HFFc6 (cell line): Measurements from ENCODE around the gene MTFR1L. TPM values are rescaled to one million over a fixed set of nuclear protein-coding genes. Genes with fewer than 3 reads are reported as not detected.

ENCODE experiments used
- DNase-seq: peaks from one replicate; pipeline ENCODE4 v3.0.0-alpha.2; 2018
- H3K27ac Mint-ChIP-seq: 2 replicates; pipeline ENCODE4 v1.8.0; 2020; ENCODE audit warnings: mild to moderate bottlenecking, mixed read lengths
- H3K27me3 Mint-ChIP-seq: 2 replicates; pipeline ENCODE4 v1.8.0; 2021; ENCODE audit warnings: mild to moderate bottlenecking, moderate library complexity, mixed read lengths; ENCODE audit not compliant: insufficient read depth
- H3K36me3 Mint-ChIP-seq: 2 replicates; pipeline ENCODE4 v1.8.0; 2021; ENCODE audit warnings: low read depth, mixed read lengths
- H3K4me1 Mint-ChIP-seq: 2 replicates; pipeline ENCODE4 v1.8.0; 2020; ENCODE audit warnings: low read depth, mixed read lengths
- H3K4me3 Mint-ChIP-seq: 2 replicates; pipeline ENCODE4 v1.8.0; 2020; ENCODE audit warnings: mild to moderate bottlenecking, moderate library complexity, mixed read lengths
- H3K9me3 Mint-ChIP-seq: 2 replicates; pipeline ENCODE4 v1.8.0; 2020; ENCODE audit warnings: mild to moderate bottlenecking, mixed read lengths
- total RNA-seq, 6 experiments: library from RNA; stranded (reverse); fragmentation: NEBNext Ultra II Directional; extraction: Animal tissue kit (Norgen Biotek cat#: 25700); gene quantifications; 2 replicates in 1 of 6; 3 replicates in 5 of 6; pipeline ENCODE4 v1.2.3, GENCODE V29; 2021
- TF ChIP-seq, protein P1 (sequence below): fragments of 200-600 bp; sonication (generic); IDR thresholded peaks from 2 replicates; pipeline ENCODE4 v1.5.0; 2021; ENCODE audit warnings: antibody characterized with exemption, mild to moderate bottlenecking

MTFR1L gene
- total RNA-seq, 6 experiments from 2014 or later = 52.4 to 69.1 (median 59.1) TPM

DNA sequence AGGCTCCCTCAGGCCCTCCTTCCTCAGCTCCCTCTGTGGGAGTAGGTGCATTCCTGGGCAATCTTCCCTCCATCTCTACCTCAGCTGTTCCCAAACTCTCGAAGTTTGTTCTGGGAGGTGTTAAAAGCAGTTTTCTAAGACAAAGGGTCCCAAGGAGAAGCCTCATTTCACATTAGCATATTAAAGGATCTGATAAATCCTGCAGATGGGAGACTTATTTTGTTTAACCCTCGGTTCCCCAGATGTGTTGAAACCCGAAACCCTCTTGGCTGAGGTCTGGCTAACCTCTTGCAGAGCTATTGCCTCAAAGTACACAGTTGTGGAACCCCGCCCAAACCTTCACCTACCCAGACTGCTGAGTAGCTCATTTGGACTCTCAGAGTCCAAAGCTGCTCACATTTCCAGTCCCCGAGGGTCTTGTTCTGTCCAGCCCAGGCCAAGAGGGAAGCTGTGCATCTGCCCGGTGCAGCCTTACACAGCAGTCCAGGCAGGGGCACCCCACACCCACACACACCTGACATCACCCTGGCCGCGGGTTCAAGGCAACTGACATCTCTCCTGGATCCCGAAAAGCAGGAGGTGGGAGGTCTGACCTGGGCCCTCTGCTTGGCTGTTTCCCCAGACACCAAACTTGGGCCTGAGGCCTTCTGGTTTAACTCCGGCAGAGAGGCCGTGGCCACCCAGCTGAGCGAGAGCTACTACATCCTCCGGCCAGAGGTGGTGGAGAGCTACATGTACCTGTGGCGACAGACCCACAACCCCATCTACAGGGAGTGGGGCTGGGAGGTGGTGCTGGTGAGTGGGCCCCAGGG is 39.2 kb upstream of the MTFR1L start:
- Mint-ChIP-seq H3K4me1 (peaks cover 10% of the 10 kb centered on the region), H3K36me3 (no peaks in the 10 kb centered on the region), H3K27me3 (peaks cover 43% of the 10 kb centered on the region), H3K4me3 (no peak overlapping the region), H3K27ac (no peak overlapping the region), H3K9me3 (no peaks in the 10 kb centered on the region)
- no peak for DNase-seq
- TF ChIP-seq, protein P1, sequence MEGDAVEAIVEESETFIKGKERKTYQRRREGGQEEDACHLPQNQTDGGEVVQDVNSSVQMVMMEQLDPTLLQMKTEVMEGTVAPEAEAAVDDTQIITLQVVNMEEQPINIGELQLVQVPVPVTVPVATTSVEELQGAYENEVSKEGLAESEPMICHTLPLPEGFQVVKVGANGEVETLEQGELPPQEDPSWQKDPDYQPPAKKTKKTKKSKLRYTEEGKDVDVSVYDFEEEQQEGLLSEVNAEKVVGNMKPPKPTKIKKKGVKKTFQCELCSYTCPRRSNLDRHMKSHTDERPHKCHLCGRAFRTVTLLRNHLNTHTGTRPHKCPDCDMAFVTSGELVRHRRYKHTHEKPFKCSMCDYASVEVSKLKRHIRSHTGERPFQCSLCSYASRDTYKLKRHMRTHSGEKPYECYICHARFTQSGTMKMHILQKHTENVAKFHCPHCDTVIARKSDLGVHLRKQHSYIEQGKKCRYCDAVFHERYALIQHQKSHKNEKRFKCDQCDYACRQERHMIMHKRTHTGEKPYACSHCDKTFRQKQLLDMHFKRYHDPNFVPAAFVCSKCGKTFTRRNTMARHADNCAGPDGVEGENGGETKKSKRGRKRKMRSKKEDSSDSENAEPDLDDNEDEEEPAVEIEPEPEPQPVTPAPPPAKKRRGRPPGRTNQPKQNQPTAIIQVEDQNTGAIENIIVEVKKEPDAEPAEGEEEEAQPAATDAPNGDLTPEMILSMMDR = no peak

DNA sequence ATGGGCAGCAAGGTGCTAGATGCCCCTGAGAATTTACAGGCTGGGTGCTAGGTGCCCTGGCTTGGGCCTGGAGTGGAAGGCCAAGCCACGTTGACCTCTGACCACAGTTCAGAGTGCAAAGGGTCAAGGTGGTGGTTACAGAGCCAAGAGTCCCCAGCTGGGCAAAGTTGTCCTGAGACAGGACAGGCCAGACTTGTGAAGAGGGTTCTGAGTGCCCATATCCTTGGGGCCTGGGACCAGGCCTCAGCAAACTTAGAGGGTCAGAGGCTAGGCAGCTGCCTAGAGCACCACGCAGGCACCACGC is 38.7 kb upstream of the MTFR1L start:
- Mint-ChIP-seq H3K27me3 (peaks cover 40% of the 10 kb centered on the region), H3K4me3 (no peak overlapping the region), H3K9me3 (no peaks in the 10 kb centered on the region), H3K4me1 (peaks cover 8% of the 10 kb centered on the region), H3K27ac (no peak overlapping the region), H3K36me3 (no peaks in the 10 kb centered on the region)
- DNase-seq = no peak
- TF ChIP-seq, protein P1 = no peak

DNA sequence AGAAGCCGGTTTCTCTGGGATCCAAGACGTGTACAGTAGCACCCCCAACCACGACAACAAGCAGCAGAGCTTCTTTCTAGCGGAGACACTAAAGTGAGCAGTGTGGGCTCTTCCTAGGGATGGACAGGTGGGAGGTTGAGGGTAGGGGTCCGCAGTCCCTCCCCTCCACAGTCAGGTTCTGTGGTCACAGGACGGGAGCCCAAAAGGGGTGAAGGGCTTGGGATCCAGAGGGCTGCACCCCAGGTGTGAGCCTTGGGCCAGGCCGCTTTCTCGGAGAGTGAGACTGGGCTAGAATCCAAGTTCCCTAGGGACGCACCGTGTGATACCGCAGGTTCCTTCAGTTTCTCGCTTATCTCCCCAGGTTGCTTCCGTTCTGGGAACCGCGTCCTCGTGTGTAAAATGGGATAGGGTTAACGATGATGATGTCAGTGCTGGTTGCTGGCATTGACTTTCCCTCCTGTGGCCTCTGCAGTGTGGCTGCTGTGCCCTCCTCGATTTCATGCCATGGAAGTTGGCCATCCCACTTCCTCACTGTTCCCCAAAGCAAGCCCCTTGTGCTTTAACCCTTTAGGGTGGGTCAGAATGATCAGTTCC is 37.0 kb upstream of the MTFR1L start:
- Mint-ChIP-seq H3K36me3 (no peaks in the 10 kb centered on the region), H3K9me3 (no peaks in the 10 kb centered on the region), H3K27me3 (peaks cover 37% of the 10 kb centered on the region), H3K27ac (no peak overlapping the region), H3K4me1 (peaks cover 23% of the 10 kb centered on the region), H3K4me3 (no peak overlapping the region)
- DNase-seq = no peak
- TF ChIP-seq, protein P1 = no peak

DNA sequence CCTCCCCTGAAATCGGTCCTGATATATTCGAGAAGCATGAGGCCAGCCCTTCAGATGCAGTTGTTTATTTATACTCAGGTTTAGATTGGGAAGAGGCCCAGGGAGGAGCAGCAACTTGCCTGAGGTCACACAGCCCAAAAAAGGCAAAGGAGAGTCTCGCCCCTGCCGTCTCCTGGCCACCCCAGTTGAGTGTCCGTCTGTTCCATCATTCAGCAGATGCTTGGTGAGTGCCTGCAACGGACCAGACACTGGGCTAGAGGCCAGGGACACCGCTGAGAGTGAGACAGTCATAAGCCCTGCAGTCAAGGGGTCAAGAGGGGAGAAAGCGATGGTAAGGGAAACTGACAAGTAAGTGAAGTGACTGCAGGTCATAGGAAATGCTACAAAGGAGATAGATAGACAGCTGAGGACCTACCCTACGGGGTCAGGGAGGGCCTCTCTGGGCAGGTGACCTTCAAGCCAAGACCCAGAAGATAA is 35.1 kb upstream of the MTFR1L start:
- Mint-ChIP-seq H3K4me3 (no peak overlapping the region), H3K9me3 (no peaks in the 10 kb centered on the region), H3K36me3 (no peaks in the 10 kb centered on the region), H3K27me3 (peaks cover 23% of the 10 kb centered on the region), H3K27ac (no peak overlapping the region), H3K4me1 (peaks cover 28% of the 10 kb centered on the region)
- TF ChIP-seq, protein P1 = no peak
- DNase-seq = peak; percentile 23

DNA sequence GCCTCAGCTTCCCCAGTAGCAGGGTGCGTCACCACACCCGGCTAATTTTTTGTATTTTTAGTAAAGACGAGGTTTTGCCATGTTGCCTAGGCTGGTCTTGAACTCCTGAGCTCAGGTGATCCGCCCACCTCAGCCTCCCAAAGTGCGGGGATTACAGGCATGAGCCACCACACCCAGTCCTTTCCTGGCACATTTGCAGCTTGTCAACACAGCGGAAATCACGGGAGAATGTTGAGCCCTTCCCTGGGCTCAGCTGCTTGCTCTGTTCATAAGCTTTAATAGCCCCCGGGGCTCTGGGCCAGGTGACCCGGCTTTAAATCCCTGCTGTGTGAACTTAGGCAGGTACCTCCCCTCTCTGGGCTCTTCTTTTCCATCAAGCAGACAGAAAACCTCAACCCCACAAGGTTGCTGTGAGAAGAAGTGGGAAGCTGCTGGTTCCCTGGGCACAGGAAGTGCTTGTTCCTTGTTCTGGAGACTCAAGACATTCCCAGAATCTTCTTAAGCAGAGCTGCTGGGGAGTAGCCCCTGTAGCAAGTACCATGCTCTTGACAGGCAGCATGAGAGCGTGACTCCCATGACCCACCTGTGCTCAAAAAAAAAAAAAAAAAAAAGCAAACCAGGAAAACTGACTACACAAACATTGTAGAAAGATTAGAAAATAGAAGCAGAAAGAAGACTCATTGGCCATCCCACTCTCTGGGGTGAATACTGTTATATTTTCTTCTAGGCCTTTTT is 34.3 kb upstream of the MTFR1L start:
- no peak for DNase-seq
- H3K36me3 Mint-ChIP-seq = peaks cover 6% of the 10 kb centered on the region; the same call in 1 of the 2 replicates
- no peak overlapping the region for H3K27ac Mint-ChIP-seq
- no peaks in the 10 kb centered on the region for H3K9me3 Mint-ChIP-seq
- H3K4me1 Mint-ChIP-seq = peaks cover 28% of the 10 kb centered on the region
- TF ChIP-seq, protein P1 = no peak
- peaks cover 26% of the 10 kb centered on the region for H3K27me3 Mint-ChIP-seq
- H3K4me3 Mint-ChIP-seq = no peak overlapping the region
